Trophoblast cell (in vitro differentiated cells and primary cell): Measurements from ENCODE around the gene HNRNPL.

Experiments used
- DNase-seq, 2 donors: peaks; one replicate each; pipeline ENCODE4 v3.0.0-alpha.2; 2016
- H2AFZ ChIP-seq: 2 replicates; pipeline ENCODE4 v1.6.1; 2013; ENCODE audit warnings: low read length, moderate library complexity, mild to moderate bottlenecking; ENCODE audit not compliant: insufficient read depth, poor library complexity
- H2AK5ac ChIP-seq: 2 replicates; pipeline ENCODE4 v1.6.1; 2013; ENCODE audit warnings: mild to moderate bottlenecking, low read length
- H2BK120ac ChIP-seq: 2 replicates; pipeline ENCODE4 v1.6.1; 2013; ENCODE audit warnings: low read length, mild to moderate bottlenecking, moderate library complexity; ENCODE audit not compliant: insufficient read depth, poor library complexity
- H2BK12ac ChIP-seq: 2 replicates; pipeline ENCODE4 v1.6.1; 2013; ENCODE audit warnings: mild to moderate bottlenecking, low read length, moderate library complexity
- H2BK5ac ChIP-seq: 2 replicates; pipeline ENCODE4 v1.6.1; 2013; ENCODE audit warnings: low read length, low read depth, moderate library complexity, mild to moderate bottlenecking; ENCODE audit not compliant: poor library complexity
- H3K14ac ChIP-seq: 2 replicates; pipeline ENCODE4 v1.6.1; 2013; ENCODE audit warnings: mild to moderate bottlenecking, low read length
- H3K18ac ChIP-seq: 2 replicates; pipeline ENCODE4 v1.6.1; 2013; ENCODE audit warnings: mild to moderate bottlenecking, low read length
- H3K23ac ChIP-seq: 2 replicates; pipeline ENCODE4 v1.6.1; 2013; ENCODE audit warnings: low read length
- H3K27ac ChIP-seq: 2 replicates; pipeline ENCODE4 v1.5.1; 2013; ENCODE audit warnings: low read depth, mild to moderate bottlenecking, inconsistent platforms, low read length, moderate library complexity
- H3K27me3 ChIP-seq: 2 replicates; pipeline ENCODE4 v1.6.1; 2013; ENCODE audit warnings: inconsistent platforms, mild to moderate bottlenecking, low read length, moderate library complexity; ENCODE audit not compliant: insufficient read depth
- H3K36me3 ChIP-seq, 2 experiments: 1 replicate in 1 of 2; 2 replicates in 1 of 2; pipeline ENCODE4 v1.6.1; 2013; ENCODE audit warnings: low read length in 2 of 2, mild to moderate bottlenecking in 2 of 2, moderate library complexity in 1 of 2; ENCODE audit not compliant: insufficient read depth in 2 of 2, control insufficient read depth in 1 of 2
- H3K4ac ChIP-seq: 2 replicates; pipeline ENCODE4 v1.6.1; 2013; ENCODE audit warnings: low read depth, mild to moderate bottlenecking, low read length, moderate library complexity
- H3K4me1 ChIP-seq, 2 experiments: 1 replicate in 1 of 2; 2 replicates in 1 of 2; pipeline ENCODE4 v1.6.1; 2013; ENCODE audit warnings: low read length in 2 of 2, mild to moderate bottlenecking in 2 of 2, moderate library complexity in 1 of 2; ENCODE audit not compliant: insufficient read depth in 2 of 2, control insufficient read depth in 1 of 2
- H3K4me2 ChIP-seq: 2 replicates; pipeline ENCODE4 v1.6.1; 2013; ENCODE audit warnings: inconsistent platforms, mild to moderate bottlenecking, low read length, moderate library complexity
- H3K4me3 ChIP-seq: 2 replicates; pipeline ENCODE4 v1.5.1; 2013; ENCODE audit warnings: mild to moderate bottlenecking, low read depth, low read length, inconsistent platforms
- H3K79me1 ChIP-seq: one replicate; pipeline ENCODE4 v1.6.1; 2013; ENCODE audit warnings: low read length
- H3K79me2 ChIP-seq: 2 replicates; pipeline ENCODE4 v1.6.1; 2013; ENCODE audit warnings: low read length, mild to moderate bottlenecking; ENCODE audit not compliant: control insufficient read depth, insufficient read depth, poor library complexity
- H3K9ac ChIP-seq: 2 replicates; pipeline ENCODE4 v1.6.1; 2013; ENCODE audit warnings: mild to moderate bottlenecking, low read length
- H3K9me3 ChIP-seq: 2 replicates; pipeline ENCODE4 v1.6.1; 2013; ENCODE audit warnings: low read depth, mild to moderate bottlenecking, control low read depth, inconsistent platforms, low read length; ENCODE audit not compliant: insufficient read depth
- H4K12ac ChIP-seq: 2 replicates; pipeline ENCODE4 v1.6.1; 2013; ENCODE audit warnings: low read depth, mild to moderate bottlenecking, low read length, moderate library complexity
- H4K8ac ChIP-seq: 2 replicates; pipeline ENCODE4 v1.6.1; 2013; ENCODE audit warnings: low read depth, mild to moderate bottlenecking, low read length, moderate library complexity
- H4K91ac ChIP-seq: one replicate; pipeline ENCODE4 v1.6.1; 2013; ENCODE audit warnings: low read depth, mild to moderate bottlenecking, low read length, moderate library complexity
- WGBS: extraction: QIAGEN DNeasy Blood & Tissue Kit; methylation state at CpG from one replicate; pipeline ENCODE4 v1.1.7; 2013; ENCODE audit warnings: missing lambda C conversion rate; ENCODE audit not compliant: insufficient read length, insufficient coverage; ENCODE audit errors: extremely low coverage; 5-methylcytosine and 5-hydroxymethylcytosine counted together

The HNRNPL gene

DNA sequence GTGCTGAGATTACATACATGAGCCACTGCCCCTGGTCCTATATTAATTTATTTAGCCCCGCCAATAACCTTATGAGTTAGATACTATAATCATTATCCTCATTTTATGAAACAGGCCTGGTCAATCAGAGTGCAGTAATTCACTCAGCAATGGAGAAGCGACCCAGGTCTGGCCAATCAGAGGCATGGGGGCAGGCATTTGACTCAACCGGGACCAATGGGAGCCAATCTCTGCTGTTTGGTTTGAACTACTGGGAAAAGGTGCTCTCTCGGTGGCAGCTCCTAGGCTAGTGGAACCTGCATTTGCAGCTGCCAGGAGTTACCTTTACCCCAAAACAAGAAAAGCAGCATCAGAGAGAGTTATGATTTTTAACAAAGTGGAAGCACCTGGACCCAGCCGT, 43.1 kb upstream of the HNRNPL start:
- Histone ChIP-seq H4K12ac (no peak overlapping the region), H4K8ac (no peak overlapping the region)

DNA sequence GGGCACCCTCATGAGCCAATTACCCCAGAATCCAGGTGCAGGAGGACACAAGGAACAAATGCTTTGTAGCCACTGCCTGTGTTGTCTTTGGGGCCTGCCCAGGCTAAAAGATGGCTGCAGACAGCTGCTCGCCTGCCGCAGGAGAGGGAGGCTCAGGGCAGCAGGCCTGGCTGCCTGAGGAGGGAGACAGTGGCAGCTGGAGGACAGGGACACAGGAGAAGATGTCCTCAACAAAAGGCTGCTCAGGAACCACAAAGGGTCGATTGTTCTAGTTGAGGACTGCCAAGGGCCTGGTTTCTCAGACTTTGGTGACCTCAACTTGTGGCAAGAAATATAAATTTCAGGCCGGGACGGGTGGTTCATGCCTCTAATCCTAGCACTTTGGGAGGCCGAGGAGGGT, 42.0 kb upstream of the HNRNPL start:
- no peak overlapping the region for H2AFZ ChIP-seq
- H3K36me3 ChIP-seq: peaks cover 7 to 10% of the 10 kb centered on the region in 2 experiments
- H3K79me1 ChIP-seq: no peaks in the 10 kb centered on the region
- no peak for DNase-seq
- H2BK12ac ChIP-seq: no peak overlapping the region
- no peak overlapping the region for H3K4me2 ChIP-seq
- no peak overlapping the region for H3K4me3 ChIP-seq
- H3K9me3 ChIP-seq: no peaks in the 10 kb centered on the region
- no peak overlapping the region for H4K12ac ChIP-seq
- H3K4ac ChIP-seq: no peak overlapping the region
- no peak overlapping the region for H2BK5ac ChIP-seq
- WGBS: no CpG with 5 or more reads among the region's 6 CpGs
- no peak overlapping the region for H3K9ac ChIP-seq
- H4K91ac ChIP-seq: no peak overlapping the region
- no peaks in the 10 kb centered on the region for H3K4me1 ChIP-seq
- H3K23ac ChIP-seq: no peak overlapping the region
- H3K14ac ChIP-seq: no peak overlapping the region
- no peak overlapping the region for H2AK5ac ChIP-seq
- no peaks in the 10 kb centered on the region for H3K27me3 ChIP-seq
- no peak overlapping the region for H3K27ac ChIP-seq
- no peaks in the 10 kb centered on the region for H3K79me2 ChIP-seq
- H3K18ac ChIP-seq: no peak overlapping the region
- H4K8ac ChIP-seq: no peak overlapping the region
- no peak overlapping the region for H2BK120ac ChIP-seq

More for the DNA sequence above, 43.1 kb upstream of the HNRNPL start:
- Histone ChIP-seq H3K4ac (no peak overlapping the region), H2AK5ac (no peak overlapping the region), H3K23ac (no peak overlapping the region), H3K27me3 (no peaks in the 10 kb centered on the region), H3K79me2 (no peaks in the 10 kb centered on the region), H4K91ac (no peak overlapping the region), H3K9me3 (no peaks in the 10 kb centered on the region), H3K36me3 (peaks cover 7 to 10% of the 10 kb centered on the region in 2 experiments), H3K27ac (no peak overlapping the region), H2BK120ac (no peak overlapping the region), H3K18ac (no peak overlapping the region), H3K4me3 (no peak overlapping the region), H2BK5ac (no peak overlapping the region), H2AFZ (no peak overlapping the region), H3K14ac (no peak overlapping the region), H3K4me2 (no peak overlapping the region), H3K4me1 (no peaks in the 10 kb centered on the region), H3K9ac (no peak overlapping the region), H3K79me1 (no peaks in the 10 kb centered on the region), H2BK12ac (no peak overlapping the region)
- DNase-seq: no peak
- no CpG with 5 or more reads among the region's 5 CpGs for WGBS

DNA sequence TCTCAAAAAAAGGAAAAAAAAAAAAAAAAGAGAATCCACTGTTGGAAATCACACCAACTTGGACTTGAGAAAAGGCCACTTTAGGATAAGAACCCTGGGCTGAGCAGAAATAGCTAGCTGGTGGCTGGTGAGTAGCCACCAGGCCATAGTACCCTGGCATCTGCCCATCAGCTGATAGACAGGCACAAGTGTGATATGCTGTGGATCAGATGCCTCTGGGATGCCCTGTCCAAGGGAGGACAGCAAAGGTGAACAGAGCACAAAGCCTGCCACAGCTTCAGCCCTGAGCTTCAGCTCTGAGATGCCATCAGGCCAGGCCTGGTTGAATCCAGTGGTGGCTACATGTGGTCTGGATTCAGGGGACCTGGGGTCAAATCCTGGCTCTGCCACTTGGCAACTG, 40.9 kb upstream of the HNRNPL start:
- Histone ChIP-seq H4K91ac (no peak overlapping the region), H3K27ac (no peak overlapping the region), H3K79me1 (no peaks in the 10 kb centered on the region), H3K9ac (no peak overlapping the region), H3K79me2 (no peaks in the 10 kb centered on the region), H2BK120ac (no peak overlapping the region), H3K9me3 (no peaks in the 10 kb centered on the region), H3K23ac (no peak overlapping the region), H3K4ac (no peak overlapping the region), H2AFZ (no peak overlapping the region), H2BK12ac (no peak overlapping the region), H2BK5ac (no peak overlapping the region), H3K36me3 (peaks cover 7 to 10% of the 10 kb centered on the region in 2 experiments), H3K14ac (no peak overlapping the region), H3K18ac (no peak overlapping the region), H3K4me2 (no peak overlapping the region), H2AK5ac (no peak overlapping the region), H3K27me3 (no peaks in the 10 kb centered on the region), H3K4me1 (no peaks in the 10 kb centered on the region), H3K4me3 (no peak overlapping the region), H4K8ac (no peak overlapping the region), H4K12ac (no peak overlapping the region)
- no peak for DNase-seq

DNA sequence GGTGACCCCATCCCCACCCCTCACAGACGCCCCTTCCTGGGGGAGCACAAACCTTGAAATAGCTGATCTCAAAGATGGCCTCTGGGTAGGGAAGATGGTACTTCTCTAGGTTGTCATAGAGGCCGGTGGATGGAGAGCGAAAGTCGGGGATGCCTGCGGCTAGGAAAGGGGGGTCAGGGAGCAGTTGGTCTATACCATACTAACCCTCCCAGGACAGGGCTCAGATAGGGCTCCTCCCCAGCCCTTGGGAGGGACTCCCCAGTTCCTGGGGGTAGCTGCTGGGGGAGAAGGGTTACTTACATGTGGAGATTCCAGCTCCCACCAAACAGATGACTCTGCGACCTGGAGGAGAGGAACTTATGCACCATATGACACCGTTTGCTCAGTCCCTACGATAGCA, 40.0 kb upstream of the HNRNPL start:
- Histone ChIP-seq H4K91ac (no peak overlapping the region), H3K4me2 (no peak overlapping the region), H2AK5ac (no peak overlapping the region), H2BK5ac (no peak overlapping the region), H3K9ac (no peak overlapping the region), H2BK12ac (no peak overlapping the region), H3K18ac (no peak overlapping the region), H3K27me3 (no peaks in the 10 kb centered on the region), H3K14ac (no peak overlapping the region), H3K9me3 (no peaks in the 10 kb centered on the region), H3K4me3 (no peak overlapping the region), H2AFZ (no peak overlapping the region), H3K79me2 (no peaks in the 10 kb centered on the region), H3K27ac (no peak overlapping the region), H2BK120ac (no peak overlapping the region), H4K12ac (no peak overlapping the region), H3K4me1 (no peaks in the 10 kb centered on the region), H3K23ac (no peak overlapping the region), H3K36me3 (peaks cover 7 to 10% of the 10 kb centered on the region in 2 experiments), H3K4ac (no peak overlapping the region), H3K79me1 (no peaks in the 10 kb centered on the region), H4K8ac (no peak overlapping the region)
- DNase-seq: no peak
- no CpG with 5 or more reads among the region's 8 CpGs for WGBS
